ENCODE measurements around the gene GAN. TPM values are rescaled to one million over a fixed set of nuclear protein-coding genes. Genes with fewer than 3 reads are reported as not detected.

The GAN gene
- total and polyA plus RNA-seq, 2 donors (not counting 1 experiment from before 2014, with no cell fraction given) = 3.3 to 5.1 TPM

GRCh38 chr16:81276323-81276722 is 38.4 kb upstream of the GAN start:
- no peaks in the 10 kb centered on the region for H3K9me3 ChIP-seq (ENCODE audit: control insufficient read depth, insufficient read depth, low read depth, low read length)
- no peak for TF ChIP-seq CTCF (conservative IDR thresholded peaks at IDR 0.05 in 1 of 2, IDR thresholded peaks at IDR 0.05 in 1 of 2; ENCODE audit: low read depth in 1 of 2, low read length in 2 of 2)
- no peak for TF ChIP-seq EZH2 (IDR thresholded peaks at IDR 0.05; ENCODE audit: low read length, missing control alignments)

DNA sequence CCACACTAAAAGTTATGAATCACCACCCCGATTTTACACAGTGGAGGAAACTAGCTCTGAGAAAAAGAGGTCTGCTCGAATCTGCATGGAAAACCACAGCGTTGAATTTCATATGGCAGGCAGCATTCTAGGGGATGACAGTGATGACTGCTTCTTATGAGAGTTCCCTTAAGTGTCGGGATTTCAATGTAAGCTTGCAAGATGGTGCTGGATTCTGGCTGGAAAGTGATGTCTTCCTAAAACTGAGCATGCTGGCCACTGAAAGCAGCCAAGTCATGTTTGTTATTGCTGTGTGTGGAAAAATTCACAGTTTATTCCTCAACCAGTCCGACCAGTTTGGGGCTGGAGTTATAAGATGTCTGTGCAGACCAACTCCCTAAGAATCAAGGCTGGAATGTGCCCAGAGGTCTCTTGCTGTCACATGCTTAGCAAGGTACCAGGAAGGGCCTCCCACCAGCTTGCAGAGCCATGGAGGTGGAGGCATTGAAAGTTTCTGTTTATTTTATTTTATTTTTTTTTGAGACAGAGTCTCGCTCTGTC is 37.2 kb upstream of the GAN start:
- no peak overlapping the region for H3K9ac ChIP-seq (ENCODE audit: insufficient read depth, low read length)
- no peaks in the 10 kb centered on the region for H3K9me3 ChIP-seq (ENCODE audit: control insufficient read depth, insufficient read depth, low read depth, low read length)
- H4K20me1 ChIP-seq (ENCODE audit: control insufficient read depth, extremely low read depth, insufficient read depth, low read length) = no peaks in the 10 kb centered on the region
- no peak overlapping the region for H3K27ac ChIP-seq (ENCODE audit: insufficient read depth, low read length)
- no peak overlapping the region for H2AFZ ChIP-seq (ENCODE audit: low read length)
- H3K79me2 ChIP-seq (ENCODE audit: control insufficient read depth, insufficient read depth, low read length) = no peaks in the 10 kb centered on the region
- no peak overlapping the region for H3K4me3 ChIP-seq (replicated peaks in 1 of 4; ENCODE audit: control extremely low read depth in 1 of 4, insufficient read depth in 1 of 4, low read depth in 3 of 4, low read length in 4 of 4)
- TF ChIP-seq CTCF (conservative IDR thresholded peaks at IDR 0.05 in 1 of 2, IDR thresholded peaks at IDR 0.05 in 1 of 2; ENCODE audit: low read depth in 1 of 2, low read length in 2 of 2) (no peak), EZH2 (IDR thresholded peaks at IDR 0.05; ENCODE audit: low read length, missing control alignments) (no peak)
- H3K27me3 ChIP-seq (ENCODE audit: control insufficient read depth, insufficient read depth, low read length) = no peaks in the 10 kb centered on the region
- DNase-seq (ENCODE audit: low read depth in 2 of 2) = no peak
- no peaks in the 10 kb centered on the region for H3K36me3 ChIP-seq (ENCODE audit: control insufficient read depth, insufficient read depth, low read length)
- H3K4me2 ChIP-seq (ENCODE audit: extremely low read depth, insufficient read depth, low read length) = no peak overlapping the region
- H3K4me1 ChIP-seq (ENCODE audit: control insufficient read depth, extremely low read depth, insufficient read depth, low read length) = no peaks in the 10 kb centered on the region

More at GRCh38 chr16:81276323-81276722, 38.4 kb upstream of the GAN start:
- no peak overlapping the region for H2AFZ ChIP-seq (ENCODE audit: low read length)
- DNase-seq (ENCODE audit: low read depth in 2 of 2) = no peak
- H3K4me1 ChIP-seq (ENCODE audit: control insufficient read depth, extremely low read depth, insufficient read depth, low read length) = no peaks in the 10 kb centered on the region
- H3K9ac ChIP-seq (ENCODE audit: insufficient read depth, low read length) = no peak overlapping the region
- H3K4me3 ChIP-seq (replicated peaks in 1 of 4; ENCODE audit: control extremely low read depth in 1 of 4, insufficient read depth in 1 of 4, low read depth in 3 of 4, low read length in 4 of 4) = no peak overlapping the region
- H3K79me2 ChIP-seq (ENCODE audit: control insufficient read depth, insufficient read depth, low read length) = no peaks in the 10 kb centered on the region
- no peaks in the 10 kb centered on the region for H4K20me1 ChIP-seq (ENCODE audit: control insufficient read depth, extremely low read depth, insufficient read depth, low read length)
- H3K4me2 ChIP-seq (ENCODE audit: extremely low read depth, insufficient read depth, low read length) = no peak overlapping the region
- H3K27me3 ChIP-seq (ENCODE audit: control insufficient read depth, insufficient read depth, low read length) = no peaks in the 10 kb centered on the region
- no peaks in the 10 kb centered on the region for H3K36me3 ChIP-seq (ENCODE audit: control insufficient read depth, insufficient read depth, low read length)
- no peak overlapping the region for H3K27ac ChIP-seq (ENCODE audit: insufficient read depth, low read length)

GRCh38 chr16:81278526-81278925 is 36.2 kb upstream of the GAN start:
- Histone ChIP-seq H3K4me2 (ENCODE audit: extremely low read depth, insufficient read depth, low read length) (no peak overlapping the region), H3K27me3 (ENCODE audit: control insufficient read depth, insufficient read depth, low read length) (no peaks in the 10 kb centered on the region), H3K9ac (ENCODE audit: insufficient read depth, low read length) (no peak overlapping the region), H3K4me1 (ENCODE audit: control insufficient read depth, extremely low read depth, insufficient read depth, low read length) (no peaks in the 10 kb centered on the region), H3K79me2 (ENCODE audit: control insufficient read depth, insufficient read depth, low read length) (no peaks in the 10 kb centered on the region), H3K4me3 (replicated peaks in 1 of 4; ENCODE audit: control extremely low read depth in 1 of 4, insufficient read depth in 1 of 4, low read depth in 3 of 4, low read length in 4 of 4) (no peak overlapping the region), H3K36me3 (ENCODE audit: control insufficient read depth, insufficient read depth, low read length) (no peaks in the 10 kb centered on the region), H4K20me1 (ENCODE audit: control insufficient read depth, extremely low read depth, insufficient read depth, low read length) (no peaks in the 10 kb centered on the region), H3K9me3 (ENCODE audit: control insufficient read depth, insufficient read depth, low read depth, low read length) (no peaks in the 10 kb centered on the region), H3K27ac (ENCODE audit: insufficient read depth, low read length) (no peak overlapping the region), H2AFZ (ENCODE audit: low read length) (no peak overlapping the region)
- TF ChIP-seq CTCF (conservative IDR thresholded peaks at IDR 0.05 in 1 of 2, IDR thresholded peaks at IDR 0.05 in 1 of 2; ENCODE audit: low read depth in 1 of 2, low read length in 2 of 2) = no peak
- TF ChIP-seq EZH2 (IDR thresholded peaks at IDR 0.05; ENCODE audit: low read length, missing control alignments) = no peak
- no peak for DNase-seq (ENCODE audit: low read depth in 2 of 2)

All from fibroblast of lung (primary cell).